Common myeloid progenitor, CD34-positive (primary cell): ENCODE data around the gene CORO7.

ENCODE experiments used
- CTCF ChIA-PET: fragments of 350-600 bp; sonication (Branson Sonifier 250); formaldehyde crosslinking; loops from one replicate; lab custom pipeline; 2021; ENCODE audit warnings: antibody characterized with exemption; lab: Charles Lee
- POLR2A ChIA-PET: fragments of 350-600 bp; sonication (Branson Sonifier 250); formaldehyde crosslinking; loops from one replicate; lab custom pipeline; 2021; ENCODE audit warnings: antibody characterized with exemption; lab: Charles Lee
- DNase-seq, 3 donors: peaks; one replicate each; pipeline versions ENCODE4 v3.0.0 to v3.0.0-alpha.2; 2013
- H3K27ac ChIP-seq, 2 experiments: 1 replicate in 1 of 2; 2 replicates in 1 of 2; pipeline ENCODE4 v1.7.0; 2013; ENCODE audit warnings: inconsistent platforms in 2 of 2, low read length in 2 of 2, mild to moderate bottlenecking in 2 of 2, low read depth in 1 of 2, moderate library complexity in 1 of 2; ENCODE audit not compliant: severe bottlenecking in 2 of 2, insufficient read depth in 1 of 2, poor library complexity in 1 of 2
- H3K27me3 ChIP-seq, 5 experiments: replicated peaks in 2 of 5; 1 replicate in 3 of 5; 2 replicates in 2 of 5; pipeline versions ENCODE4 v1.6.1 to v1.7.0; 2013; ENCODE audit warnings: low read length in 4 of 5, mild to moderate bottlenecking in 2 of 5, moderate library complexity in 2 of 5, inconsistent platforms in 1 of 5; ENCODE audit not compliant: insufficient read depth in 5 of 5, control insufficient read depth in 4 of 5
- H3K36me3 ChIP-seq, 4 experiments: 1 replicate in 2 of 4; 2 replicates in 2 of 4; pipeline versions ENCODE4 v1.6.1 to v1.7.0; 2013; ENCODE audit warnings: low read length in 3 of 4, control low read depth in 1 of 4, mild to moderate bottlenecking in 1 of 4; ENCODE audit not compliant: control insufficient read depth in 4 of 4, insufficient read depth in 4 of 4
- H3K4me1 ChIP-seq, 4 experiments: 1 replicate in 3 of 4; 2 replicates in 1 of 4; pipeline versions ENCODE4 v1.6.1 to v1.7.1; 2013; ENCODE audit warnings: low read length in 3 of 4, mild to moderate bottlenecking in 3 of 4, control low read depth in 1 of 4, inconsistent platforms in 1 of 4, moderate library complexity in 1 of 4; ENCODE audit not compliant: control insufficient read depth in 4 of 4, insufficient read depth in 4 of 4; ENCODE audit errors: control extremely low read depth in 1 of 4
- H3K4me3 ChIP-seq, 7 experiments: 1 replicate in 4 of 7; 2 replicates in 3 of 7; pipeline versions ENCODE4 v1.5.1 to v1.7.0; 2013; ENCODE audit warnings: mild to moderate bottlenecking in 7 of 7, low read length in 6 of 7, moderate library complexity in 6 of 7, inconsistent platforms in 2 of 7, low read depth in 2 of 7, control low read depth in 1 of 7; ENCODE audit not compliant: insufficient read depth in 4 of 7, control insufficient read depth in 1 of 7; ENCODE audit errors: extremely low read depth in 1 of 7
- H3K9me3 ChIP-seq, 5 experiments: 1 replicate in 4 of 5; 2 replicates in 1 of 5; pipeline versions ENCODE4 v1.6.1 to v1.7.1; 2013; ENCODE audit warnings: low read length in 4 of 5, mild to moderate bottlenecking in 2 of 5, inconsistent platforms in 1 of 5, low read depth in 1 of 5, moderate library complexity in 1 of 5; ENCODE audit not compliant: control insufficient read depth in 4 of 5, insufficient read depth in 2 of 5; ENCODE audit errors: control extremely low read depth in 1 of 5
- WGBS: methylation state at CpG from one replicate; pipeline ENCODE4 v1.1.5; 2013; ENCODE audit not compliant: insufficient coverage; 5-methylcytosine and 5-hydroxymethylcytosine counted together

Gene CORO7

GRCh38 chr16:4306470-4307214, 109.8 kb downstream of the CORO7 start:
- CTCF ChIA-PET = interaction anchor here (2.1 to 10.2 kb wide), 3 partner anchors 19 to 33 kb away, joined by 7 to 188 read pairs (median 89); partner anchors contain the start of gene TFAP4
- Histone ChIP-seq H3K27ac (peak overlapping the region in 1 of 2 experiments; percentile 75), H3K27me3 (no peaks in the 10 kb centered on the region), H3K9me3 (no peaks in the 10 kb centered on the region), H3K4me1 (peaks cover 5 to 24% (median 15%) of the 10 kb centered on the region in 4 experiments), H3K4me3 (peak overlapping the region; percentile 56 to 81 (median 76)), H3K36me3 (peaks cover 0 to 4% (median under 1%) of the 10 kb centered on the region in 4 experiments)
- POLR2A ChIA-PET = no interaction called here
- DNase-seq = peak in 1 of 3 donors; percentile 37
- 72% methylated on average over 14 of the region's 16 CpGs for WGBS
